RWPE1 (cell line): Measurements from ENCODE around the gene GRIA2.

Source experiments
- CTCF ChIA-PET: fragments of 350-600 bp; sonication (Branson Sonifier 250); formaldehyde crosslinking; extraction: SDS; loops from one replicate; lab custom pipeline; 2021; lab: Yijun Ruan, JAX
- POLR2A ChIA-PET: fragments of 400-600 bp; formaldehyde crosslinking; extraction: SDS; loops from one replicate; lab custom pipeline; 2020; ENCODE audit warnings: antibody characterized with exemption; ENCODE audit not compliant: low non-redundant PET; lab: Yijun Ruan, JAX
- DNase-seq: peaks from one replicate; pipeline ENCODE4 v3.0.0; 2012; ENCODE audit warnings: low spot score
- H3K27ac ChIP-seq: fragments of 450-650 bp; 2 replicates; pipeline ENCODE4 v1.5.1; 2017
- CTCF ChIP-seq: fragments of 450-650 bp; conservative IDR thresholded peaks from 2 replicates; pipeline ENCODE4 v1.5.1; 2017; ENCODE audit warnings: low read depth, mild to moderate bottlenecking

The GRIA2 gene

DNA sequence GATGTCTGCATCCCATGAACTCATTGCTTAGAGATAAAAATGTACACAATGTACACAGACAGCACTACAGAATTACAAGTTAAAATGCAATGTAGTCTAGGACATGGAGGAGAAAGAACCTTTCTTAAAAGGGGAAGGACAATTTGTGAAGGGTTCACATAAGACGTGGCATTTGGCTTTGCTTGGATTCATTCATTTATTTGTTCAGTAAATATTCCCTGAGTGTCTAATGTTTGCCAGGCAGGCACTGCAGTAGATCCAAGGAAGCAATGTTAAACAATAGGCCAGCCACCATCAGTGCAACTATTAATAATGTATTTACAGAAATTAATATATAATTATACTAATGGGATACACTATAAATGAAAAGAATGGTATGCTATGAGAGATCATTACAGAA lies 94.4 kb downstream of the GRIA2 start:
- ChIA-PET POLR2A (no interaction called here), CTCF (no interaction called here)
- no peak overlapping the region for H3K27ac ChIP-seq
- TF ChIP-seq CTCF: no peak
- no peak for DNase-seq

DNA sequence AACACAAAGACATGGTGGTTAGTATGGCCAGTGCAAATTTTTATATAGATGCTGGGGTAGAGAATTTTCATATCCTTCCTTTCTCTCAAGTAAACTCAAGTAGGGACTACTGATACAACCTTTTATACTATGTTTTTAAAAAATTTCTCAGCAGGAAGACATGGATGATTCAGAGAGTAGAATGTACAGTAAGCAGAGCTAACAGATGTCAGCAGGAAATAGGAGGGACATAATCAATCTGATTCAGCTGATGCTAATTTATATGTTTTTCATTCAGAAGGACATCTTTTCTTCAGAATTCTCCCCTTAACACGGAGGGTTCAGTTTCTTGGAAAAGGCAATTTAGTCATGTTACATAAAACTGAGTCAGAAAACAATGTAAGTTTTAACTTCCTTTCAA lies 95.4 kb downstream of the GRIA2 start:
- TF ChIP-seq CTCF: no peak
- CTCF ChIA-PET: no interaction called here
- H3K27ac ChIP-seq: no peak overlapping the region
- POLR2A ChIA-PET: no interaction called here
- no peak for DNase-seq

GRCh38 chr4:157320092-157320491 lies 99.6 kb downstream of the GRIA2 start:
- no peak for TF ChIP-seq CTCF
- POLR2A ChIA-PET: no interaction called here
- CTCF ChIA-PET: no interaction called here

DNA sequence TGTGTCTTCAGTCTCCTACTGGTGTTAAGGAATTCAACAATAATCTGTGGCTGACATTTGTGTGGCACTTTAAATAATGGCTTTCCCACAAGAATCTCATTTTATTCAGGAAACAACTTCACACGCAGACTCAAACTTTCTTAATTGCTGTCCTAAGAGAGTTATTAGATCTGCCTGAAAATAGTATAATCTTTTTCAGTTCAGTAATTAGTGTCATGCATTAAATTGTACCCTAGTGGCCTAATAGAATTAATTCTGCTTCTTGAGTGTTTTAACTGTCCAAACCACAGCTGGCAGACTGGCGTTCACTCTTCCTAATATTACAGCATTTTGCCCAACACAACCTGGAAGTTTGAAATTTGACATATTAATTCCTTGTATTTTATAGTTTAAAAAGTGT lies 107.1 kb downstream of the GRIA2 start:
- CTCF ChIA-PET: no interaction called here
- no peak overlapping the region for H3K27ac ChIP-seq
- POLR2A ChIA-PET: no interaction called here
- no peak for DNase-seq
- TF ChIP-seq CTCF: no peak

More at GRCh38 chr4:157320092-157320491, 99.6 kb downstream of the GRIA2 start:
- DNase-seq: no peak
- H3K27ac ChIP-seq: no peak overlapping the region

DNA sequence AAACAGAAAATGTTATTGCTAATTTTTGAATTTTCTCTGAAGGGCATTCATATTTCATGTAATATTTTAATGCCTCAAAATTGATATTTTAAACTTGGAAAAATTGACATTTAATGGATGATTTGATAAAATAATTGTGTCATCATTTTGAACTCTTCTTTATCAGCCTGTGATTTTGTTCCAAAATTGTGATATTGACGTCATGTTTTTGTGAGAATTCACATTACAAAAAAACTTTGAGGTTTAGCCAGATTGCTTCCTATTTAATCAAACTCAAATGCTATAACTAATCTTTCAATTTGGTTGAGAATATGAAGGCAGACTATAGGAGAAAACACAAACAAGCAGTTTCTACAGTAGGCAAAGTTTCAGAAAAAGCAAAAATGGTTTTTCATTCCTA lies 137.4 kb downstream of the GRIA2 start:
- TF ChIP-seq CTCF: no peak
- ChIA-PET POLR2A (no interaction called here), CTCF (no interaction called here)
- no peak overlapping the region for H3K27ac ChIP-seq
- no peak for DNase-seq

DNA sequence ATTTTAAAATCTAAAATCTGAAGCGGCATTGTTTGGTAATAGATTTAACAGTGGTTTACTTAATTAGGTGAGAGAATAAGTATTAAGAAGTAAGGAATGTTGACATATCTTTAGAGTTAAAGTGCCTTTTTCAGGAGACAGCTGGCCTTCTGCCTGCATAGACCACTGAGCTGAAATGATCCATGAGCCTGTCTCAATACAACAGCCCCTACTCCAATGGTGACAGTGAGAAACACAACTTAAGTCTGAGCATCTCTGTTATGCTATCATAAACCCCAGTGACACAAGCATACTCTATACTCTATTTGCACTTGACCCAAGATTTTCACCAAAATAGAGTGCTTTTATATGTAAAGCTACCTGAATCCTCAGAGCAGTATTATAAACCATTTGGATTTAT lies 137.9 kb downstream of the GRIA2 start:
- POLR2A ChIA-PET: no interaction called here

More for the DNA sequence above, 137.9 kb downstream of the GRIA2 start:
- no peak overlapping the region for H3K27ac ChIP-seq
- DNase-seq: no peak
- CTCF ChIA-PET: no interaction called here
- TF ChIP-seq CTCF: no peak
